T-helper 1 cell (primary cell): ENCODE data around the gene GCC1.

ENCODE experiments used
- DNase-seq, 5 donors: peaks; one replicate each; pipeline ENCODE4 v3.0.0-alpha.2; 2012 to 2020
- total RNA-seq, 4 donors: gene quantifications; one replicate each; lab custom pipeline; 2026; lab: John Stamatoyannopoulos, UW

The GCC1 gene, protein sequence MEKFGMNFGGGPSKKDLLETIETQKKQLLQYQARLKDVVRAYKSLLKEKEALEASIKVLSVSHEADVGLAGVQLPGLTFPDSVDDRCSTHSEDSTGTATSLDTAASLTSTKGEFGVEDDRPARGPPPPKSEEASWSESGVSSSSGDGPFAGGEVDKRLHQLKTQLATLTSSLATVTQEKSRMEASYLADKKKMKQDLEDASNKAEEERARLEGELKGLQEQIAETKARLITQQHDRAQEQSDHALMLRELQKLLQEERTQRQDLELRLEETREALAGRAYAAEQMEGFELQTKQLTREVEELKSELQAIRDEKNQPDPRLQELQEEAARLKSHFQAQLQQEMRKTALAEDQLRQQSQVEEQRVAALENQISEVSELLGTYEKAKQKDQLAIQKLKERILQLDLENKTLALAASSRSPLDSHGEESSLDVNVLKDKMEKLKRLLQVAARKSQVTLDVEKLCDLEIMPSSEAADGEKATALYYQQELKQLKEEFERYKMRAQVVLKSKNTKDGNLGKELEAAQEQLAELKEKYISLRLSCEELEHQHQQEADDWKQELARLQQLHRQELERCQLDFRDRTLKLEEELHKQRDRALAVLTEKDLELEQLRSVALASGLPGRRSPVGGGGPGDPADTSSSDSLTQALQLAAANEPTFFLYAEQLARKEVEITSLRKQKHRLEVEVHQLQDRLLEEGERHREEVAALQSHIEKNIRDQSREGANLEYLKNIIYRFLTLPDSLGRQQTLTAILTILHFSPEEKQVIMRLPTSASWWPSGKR
- 75.9 to 85.9 (median 84.1) reads per million in 4 donors for total RNA-seq

DNA sequence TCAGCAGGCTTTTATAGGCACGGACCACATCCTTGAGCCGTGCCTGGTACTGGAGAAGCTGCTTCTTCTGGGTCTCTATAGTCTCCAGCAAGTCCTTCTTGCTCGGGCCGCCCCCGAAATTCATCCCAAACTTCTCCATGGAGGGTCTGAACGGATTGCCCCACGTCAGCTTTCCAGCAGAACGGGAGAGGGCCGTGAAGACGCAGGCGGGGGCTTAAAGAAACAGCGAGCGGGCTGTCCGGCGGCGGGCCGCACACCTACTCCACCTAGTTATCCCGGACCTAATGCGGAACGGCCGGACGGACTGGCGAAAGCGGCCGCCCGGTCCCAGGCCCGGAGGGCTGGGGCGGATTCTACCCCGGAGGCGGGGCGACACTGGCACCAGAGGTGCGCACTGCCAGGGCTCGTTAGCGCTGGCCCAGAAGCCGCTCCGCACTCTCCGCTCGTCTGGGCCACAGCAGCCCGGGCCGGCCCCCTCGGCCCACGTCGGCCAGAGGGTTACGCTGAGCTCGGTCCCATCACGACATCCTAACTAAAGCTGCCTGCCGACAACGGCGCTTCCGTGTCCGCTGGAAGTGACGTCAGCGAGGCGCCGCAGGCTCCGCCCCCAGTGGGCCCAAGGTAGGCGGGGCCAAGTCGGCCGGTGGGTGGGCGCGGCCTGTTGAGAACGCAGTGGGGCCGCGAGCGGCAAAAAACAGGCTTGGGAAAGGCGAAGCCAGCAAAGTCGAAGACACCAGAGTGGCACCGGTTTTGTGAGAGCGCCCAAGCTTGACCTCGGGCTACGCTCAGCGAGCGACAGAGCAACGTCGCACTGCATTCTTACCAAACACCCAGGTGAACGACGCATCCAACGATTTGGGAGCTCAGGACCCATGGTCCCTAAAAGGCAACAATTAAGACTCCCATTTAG is at the start of gene GCC1:
TSS of gene GCC1 (minus strand) at position 553 of the 910 bp plus-strand sequence. CDS start at position 139, 414 bp downstream.
- DNase-seq, result peak; percentile 81 to 91 (median 88)

DNA sequence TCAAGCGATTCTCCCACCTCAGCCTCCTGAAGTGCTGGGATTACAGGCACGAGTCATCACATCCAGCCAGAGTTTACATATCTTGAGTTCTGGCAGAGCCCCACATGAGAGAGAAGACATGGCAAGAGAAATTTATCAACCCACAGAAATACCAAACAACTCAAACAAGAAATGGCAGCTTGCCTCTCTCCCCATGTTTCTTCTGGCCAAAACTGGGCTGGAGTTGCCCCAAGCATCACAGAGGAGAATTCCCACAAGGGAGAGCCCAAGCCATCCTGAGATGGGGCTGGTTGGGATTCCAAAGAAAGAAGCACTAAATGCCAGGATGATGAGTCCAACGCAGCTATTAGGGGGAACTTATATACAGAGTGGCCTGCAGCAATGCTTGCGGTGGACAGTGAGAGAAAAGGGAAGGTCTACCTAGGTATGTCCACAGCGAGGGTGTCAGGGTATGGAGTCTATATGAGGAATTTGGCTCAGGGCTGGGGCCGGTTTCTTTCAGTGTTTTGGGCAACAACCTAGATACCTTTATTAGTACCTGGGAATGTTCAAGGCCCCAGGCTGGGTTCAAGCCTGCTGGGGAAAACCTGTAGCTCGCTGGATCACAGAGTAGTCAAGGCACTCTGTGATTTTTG is 47.0 kb upstream of the GCC1 start:
- DNase-seq, result no peak

DNA sequence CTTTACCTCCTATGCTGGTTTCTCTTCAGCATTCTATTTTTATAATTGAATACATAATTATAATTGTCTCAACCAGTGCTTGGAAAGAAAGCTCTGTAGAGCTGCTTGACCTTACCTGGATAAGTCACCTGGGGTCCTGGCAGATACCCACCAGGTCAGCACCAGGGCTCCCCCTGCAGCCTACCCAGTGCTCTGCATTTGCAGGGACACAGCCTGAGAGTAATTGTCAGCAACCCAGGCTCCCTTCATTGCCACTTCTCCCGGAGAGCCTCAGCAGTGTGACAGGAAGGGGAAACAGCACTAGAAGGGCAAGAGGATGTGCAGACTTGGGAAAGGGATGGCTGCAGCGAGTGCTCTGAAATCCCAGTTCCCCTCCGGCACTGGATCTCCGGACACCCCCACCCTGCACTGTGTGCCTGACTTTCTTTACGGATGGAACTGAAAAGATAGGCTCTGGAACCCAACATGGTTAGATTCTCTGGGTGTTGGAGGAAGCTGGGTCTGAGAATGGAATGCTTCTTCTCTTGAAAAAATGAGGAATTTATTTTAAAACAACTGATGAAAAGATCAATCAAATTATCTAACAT is 44.0 kb upstream of the GCC1 start:
- DNase-seq, result no peak

DNA sequence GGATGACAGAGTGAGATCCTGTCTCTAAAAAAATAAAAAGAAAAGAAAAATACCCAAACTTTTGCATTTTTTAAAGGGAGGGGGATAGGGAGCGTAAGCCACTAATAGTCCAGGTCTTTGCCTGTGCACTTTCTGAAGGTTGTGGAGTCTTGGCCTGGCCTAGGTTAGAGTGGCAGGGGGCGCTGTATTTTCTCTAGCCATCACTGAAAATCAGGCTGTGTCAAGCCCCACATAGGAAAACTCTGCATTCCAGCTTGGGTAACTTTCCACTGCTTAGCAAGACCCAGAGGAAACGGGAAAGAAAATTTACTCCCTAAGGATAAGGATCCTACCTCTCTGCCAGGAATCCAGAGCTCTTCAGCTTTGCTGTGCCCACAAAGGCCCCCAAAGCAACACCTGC is 43.0 kb upstream of the GCC1 start:
- no peak for DNase-seq

DNA sequence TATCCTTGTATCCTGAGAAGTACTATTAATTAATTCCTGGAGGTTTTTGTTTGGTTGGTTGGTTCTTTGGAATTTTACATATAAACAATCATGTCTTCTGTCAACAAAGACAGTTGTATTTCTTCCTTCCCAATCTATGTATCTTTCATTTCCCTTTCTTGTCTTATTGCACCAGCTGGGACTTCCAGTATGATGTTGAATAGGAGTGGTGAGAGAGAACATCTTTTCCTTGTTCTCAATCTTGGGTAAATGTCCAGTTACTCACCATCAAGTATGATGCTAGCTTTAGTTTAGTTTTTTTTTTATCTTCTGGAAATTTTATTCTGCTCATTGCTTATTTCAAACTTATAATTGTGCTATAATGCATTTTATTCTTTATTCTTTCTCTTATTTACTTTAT is 39.9 kb upstream of the GCC1 start:
- DNase-seq, result no peak

DNA sequence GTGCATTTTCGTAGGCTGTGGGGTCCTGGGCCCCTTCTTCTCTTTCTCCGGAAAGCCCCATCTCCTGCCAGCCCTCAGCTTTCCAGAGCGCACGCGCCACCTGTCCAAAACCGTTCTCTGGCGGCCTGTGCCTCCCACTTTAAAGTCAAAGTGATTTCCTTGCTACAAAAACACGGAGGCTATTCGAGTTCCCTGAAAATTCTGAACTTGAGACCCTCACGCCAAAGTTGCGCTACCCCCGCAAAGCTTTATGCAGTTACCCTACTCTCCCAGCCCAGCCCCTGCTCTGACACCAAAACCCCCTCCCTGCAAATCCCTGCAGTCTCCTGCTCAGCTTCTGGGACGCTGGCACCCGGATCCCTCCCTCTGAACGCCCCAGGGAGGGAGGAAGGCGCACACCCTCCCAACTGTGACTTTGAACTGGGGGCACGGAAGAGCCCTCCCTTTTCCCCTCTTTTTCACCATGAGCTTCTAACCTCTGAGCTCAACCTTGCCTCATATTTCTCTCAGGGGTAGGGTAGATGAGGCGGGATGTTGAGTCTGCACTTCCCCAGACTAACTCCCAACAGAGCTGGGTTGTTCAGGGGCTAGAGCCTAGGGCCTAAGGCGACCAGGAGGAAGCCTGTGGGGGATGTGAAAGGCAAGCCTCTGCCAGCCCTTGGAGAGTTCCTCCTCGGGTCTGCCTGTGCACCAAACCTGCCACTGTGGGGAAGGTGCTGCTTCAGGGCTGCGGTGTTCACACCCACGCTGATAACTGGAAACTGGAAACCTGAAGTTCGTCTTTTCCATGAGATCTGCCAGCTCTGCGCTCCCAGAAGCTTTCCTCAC is 35.2 kb upstream of the GCC1 start:
- no peak for DNase-seq

DNA sequence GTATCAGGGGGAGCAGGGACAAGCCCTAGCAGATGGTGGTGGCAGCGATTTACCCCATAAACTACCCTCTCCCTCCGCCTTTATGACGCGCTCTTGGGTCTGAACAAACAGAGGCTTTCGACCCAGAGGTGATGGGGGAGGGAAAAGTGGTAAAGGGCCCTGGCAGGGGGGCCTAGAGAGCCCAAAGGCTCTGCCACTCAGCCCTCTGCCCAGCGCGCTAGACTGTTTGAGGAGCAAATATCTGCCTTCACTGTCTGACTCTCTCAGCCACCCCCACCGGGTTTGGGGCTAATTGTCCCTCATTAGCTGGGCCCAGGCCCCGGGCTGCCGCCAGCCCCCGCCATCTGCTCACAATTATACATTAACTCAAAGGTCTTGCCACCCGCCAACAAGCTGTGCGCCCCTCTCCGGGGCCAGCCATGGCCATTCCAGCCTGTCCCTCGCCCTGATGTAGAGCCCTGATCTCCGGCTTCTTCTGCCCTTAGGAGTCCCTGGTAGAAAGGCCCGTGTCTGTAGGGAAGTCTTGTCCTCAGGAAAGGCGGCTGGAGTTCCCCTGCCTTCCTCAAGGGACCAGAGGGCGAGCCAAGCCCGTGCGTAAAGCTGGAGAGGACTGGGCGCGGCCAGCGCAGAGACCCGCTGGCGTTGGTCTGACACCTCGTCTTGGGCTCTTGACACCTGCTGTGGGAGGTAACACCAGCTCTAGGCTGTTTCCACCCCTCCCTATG is 34.4 kb upstream of the GCC1 start:
- DNase-seq, result no peak

DNA sequence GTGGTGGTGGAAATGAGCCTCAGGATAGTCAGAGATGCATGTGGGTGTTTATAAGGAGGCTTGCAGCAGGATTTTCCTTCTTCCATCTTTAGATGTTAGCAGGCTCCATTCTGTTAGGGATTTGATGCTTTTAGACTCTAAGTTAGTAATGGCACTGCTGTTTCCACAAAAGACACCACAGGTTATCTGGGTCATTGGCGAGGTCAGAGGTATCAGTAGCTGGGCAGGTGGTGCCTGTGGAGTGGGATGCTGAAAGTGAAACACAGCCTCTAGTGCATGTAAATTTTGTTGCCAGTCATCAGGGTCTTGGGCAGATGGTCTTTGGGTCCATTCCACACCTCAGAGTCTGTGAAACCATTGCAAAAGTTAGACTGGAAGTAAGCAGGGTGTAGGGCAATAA is 33.4 kb upstream of the GCC1 start:
- no peak for DNase-seq

DNA sequence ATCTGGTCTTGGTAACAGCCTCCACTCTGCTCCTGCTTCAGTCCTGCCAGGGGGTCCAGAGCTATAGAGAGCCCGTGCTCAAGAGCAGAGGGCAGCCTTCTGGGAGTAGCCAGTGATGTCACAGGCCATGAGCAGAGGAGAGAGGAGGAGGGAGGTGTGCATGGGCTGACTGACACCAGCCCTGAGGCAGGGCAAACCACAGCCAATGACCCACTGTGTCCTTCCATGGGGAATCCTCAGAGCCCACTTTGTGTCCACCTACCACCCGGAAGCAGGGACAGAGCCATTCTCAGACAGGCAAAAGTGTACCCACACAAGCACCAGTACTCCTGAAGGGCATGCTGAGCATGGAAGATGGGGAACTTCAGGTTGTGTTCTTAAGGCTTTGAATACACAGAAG is 32.6 kb upstream of the GCC1 start, which contains the start of gene PAX4:
TSS of gene PAX4 (minus strand) at position 101 of the 400 bp plus-strand sequence. CDS start 2,214 bp downstream, outside the sequence.
- no peak for DNase-seq

DNA sequence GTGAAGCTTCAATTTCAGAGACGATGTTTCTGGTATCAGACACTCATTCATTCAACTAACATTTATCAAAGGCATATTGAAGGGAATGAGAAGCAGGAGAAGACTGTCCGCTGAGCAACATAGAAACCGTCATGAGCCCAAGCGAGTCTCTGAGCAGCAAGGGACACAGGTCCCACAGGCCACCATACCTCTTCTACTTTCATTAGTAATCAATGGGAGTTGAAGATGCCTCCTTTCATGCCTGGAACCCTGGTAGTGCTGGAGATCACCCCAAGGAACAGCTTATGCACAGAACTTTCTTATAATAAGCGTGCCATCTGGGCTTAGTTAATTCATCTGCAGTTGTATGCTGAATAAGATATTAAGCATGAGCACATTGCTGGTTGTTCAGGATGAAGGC is 31.3 kb upstream of the GCC1 start:
- no peak for DNase-seq

DNA sequence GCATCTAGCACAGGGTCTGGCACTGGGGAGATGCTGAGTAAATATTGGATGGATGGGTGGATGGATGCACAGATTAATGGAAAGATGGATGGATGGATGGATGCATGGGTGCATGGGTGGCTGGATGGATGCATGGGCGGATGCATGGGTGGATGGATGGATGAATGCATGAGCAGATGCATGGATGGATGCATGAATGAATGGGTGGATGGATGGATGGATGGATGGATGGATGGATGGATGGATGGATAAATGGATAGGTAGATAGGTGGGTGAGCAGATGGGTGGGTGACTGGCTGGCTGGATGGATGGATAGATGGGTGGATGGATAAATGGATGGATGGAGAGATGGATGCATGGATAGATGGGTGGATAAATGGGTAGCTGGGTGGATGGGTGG is 26.9 kb upstream of the GCC1 start:
- no peak for DNase-seq

DNA sequence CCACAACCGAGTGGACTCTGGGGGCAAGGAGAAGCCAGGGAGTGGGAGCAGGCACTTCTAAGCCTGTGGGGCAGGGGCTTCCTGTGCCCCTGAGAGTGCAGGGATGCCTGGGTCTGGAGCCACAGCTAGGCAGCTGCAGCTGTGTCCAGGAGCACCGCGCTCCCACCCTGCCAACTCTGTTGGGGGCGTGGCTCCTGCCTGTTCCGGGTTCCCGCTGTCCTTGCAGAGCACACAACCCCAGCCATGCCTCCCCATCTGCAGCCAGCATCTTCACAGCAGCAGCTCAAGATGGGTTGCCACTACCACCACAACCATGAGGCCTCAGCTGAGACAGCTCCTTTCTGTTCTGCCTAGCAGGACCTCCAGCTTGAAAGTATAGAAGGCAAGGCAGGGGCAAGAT is 23.9 kb upstream of the GCC1 start:
- no peak for DNase-seq

DNA sequence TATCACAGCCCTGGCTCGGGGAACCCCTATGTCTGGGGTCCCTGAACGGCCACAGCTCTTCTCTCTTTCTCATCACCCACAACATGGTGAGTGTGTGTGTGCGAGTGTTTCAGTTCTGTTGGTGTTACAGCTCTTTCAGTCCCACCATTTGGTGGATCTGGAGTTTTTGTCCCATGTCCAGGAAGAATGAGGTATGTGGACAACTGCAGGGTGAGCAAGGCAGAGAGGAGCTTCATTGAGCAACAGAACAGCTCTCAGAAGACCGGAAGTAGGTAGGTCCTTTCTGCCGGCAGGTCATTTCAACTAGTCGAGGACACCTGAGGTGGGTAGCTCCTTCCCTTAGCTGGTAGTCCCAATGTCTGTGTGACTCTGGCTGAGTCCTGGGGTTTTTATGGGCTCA is 23.1 kb upstream of the GCC1 start:
- DNase-seq, result no peak

DNA sequence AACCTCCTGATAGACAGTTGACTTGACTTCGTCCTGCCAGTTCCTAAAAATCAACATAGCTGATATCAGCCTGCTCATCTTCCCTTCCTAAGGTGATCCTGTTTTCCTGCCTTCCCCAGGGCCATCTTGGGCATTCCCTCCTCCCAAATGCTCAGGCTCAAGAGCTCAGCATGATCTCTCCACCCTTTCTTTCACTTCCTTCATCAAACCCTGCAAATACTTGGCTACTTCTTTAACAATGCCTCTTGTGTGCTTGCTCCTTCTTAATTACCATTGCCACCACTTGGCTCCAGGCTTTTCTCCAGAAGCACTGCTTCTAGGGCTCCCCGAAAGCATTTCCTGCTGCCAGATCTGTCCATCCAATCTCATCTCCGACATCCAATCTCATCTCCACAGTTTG is 15.5 kb upstream of the GCC1 start:
- no peak for DNase-seq

DNA sequence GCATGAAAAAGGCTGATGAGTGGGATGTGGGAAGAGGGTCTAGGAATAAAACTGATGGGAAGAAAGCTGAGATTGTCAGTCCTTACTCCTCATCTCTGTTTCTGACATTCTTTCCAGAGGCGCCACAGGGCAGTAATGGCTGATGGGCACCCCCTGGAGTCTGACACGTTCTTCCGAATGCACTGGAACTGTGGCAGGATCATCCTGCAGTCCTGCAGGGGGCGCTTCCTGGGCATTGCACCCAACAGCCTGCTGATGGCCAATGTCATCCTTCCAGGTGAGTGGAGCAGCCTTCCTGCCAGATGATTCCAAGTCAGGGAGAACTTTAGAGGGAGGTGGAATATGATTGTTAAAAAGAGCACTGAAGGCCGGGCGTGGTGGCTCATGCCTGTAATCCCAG is 12.9 kb upstream of the GCC1 start:
- no peak for DNase-seq

DNA sequence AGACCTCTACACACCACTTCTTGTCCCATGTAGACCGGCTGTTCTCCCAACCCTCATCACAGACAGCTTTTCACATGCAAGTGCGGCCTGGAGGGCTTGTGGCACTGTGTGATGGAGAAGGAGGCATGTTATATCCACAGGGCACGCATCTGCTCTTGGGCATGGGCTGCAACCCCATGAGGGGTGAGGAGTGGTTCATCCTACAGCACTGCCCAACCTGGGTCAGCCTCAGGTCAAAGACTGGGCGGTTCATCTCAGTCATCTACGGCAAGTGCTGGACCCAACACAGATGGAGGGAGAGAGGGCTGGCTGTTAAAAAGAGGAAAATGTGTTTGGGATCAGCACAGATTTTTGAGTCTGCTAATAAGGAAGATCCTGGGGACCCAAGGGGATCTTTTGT is 10.3 kb upstream of the GCC1 start:
- no peak for DNase-seq

DNA sequence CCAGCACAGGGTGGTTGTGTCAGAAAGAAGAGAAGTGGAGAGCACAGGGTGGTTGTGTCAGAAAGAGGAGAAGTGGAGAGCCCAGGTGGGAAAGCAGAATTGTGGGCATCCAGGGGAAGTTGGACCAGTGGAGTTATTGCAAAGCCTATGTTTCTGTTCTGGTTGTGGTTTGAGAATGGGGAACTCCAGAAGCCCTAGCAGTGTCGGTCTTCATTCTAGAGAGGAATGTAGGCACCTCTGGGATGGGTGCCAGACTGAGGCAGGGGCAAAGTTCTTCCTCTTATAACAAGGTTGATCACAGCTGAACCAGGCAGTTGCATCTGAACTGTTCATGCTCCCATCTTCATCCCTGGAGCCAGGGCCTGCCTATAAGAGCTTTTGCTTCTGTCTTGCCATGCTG is 9.1 kb upstream of the GCC1 start:
- no peak for DNase-seq

DNA sequence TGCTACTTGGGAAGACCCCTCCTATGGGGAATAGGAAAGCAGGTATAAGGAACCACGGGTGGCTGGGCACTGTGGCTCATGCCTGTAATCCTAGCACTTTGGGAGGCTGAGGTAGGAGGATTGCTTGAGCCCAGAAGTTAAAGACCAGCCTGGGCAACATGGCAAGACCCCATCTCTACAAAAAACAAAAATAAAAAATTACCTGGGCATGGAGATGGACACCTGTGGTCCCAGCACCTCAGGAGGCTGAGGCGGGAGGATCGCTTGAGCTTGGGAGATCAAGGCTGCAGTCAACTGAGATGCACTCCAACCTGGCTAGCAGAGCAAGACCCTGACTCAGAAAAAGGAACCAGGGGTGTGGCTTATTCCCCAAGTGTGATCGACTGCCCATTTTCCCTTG is 7.2 kb upstream of the GCC1 start:
- DNase-seq, result no peak

DNA sequence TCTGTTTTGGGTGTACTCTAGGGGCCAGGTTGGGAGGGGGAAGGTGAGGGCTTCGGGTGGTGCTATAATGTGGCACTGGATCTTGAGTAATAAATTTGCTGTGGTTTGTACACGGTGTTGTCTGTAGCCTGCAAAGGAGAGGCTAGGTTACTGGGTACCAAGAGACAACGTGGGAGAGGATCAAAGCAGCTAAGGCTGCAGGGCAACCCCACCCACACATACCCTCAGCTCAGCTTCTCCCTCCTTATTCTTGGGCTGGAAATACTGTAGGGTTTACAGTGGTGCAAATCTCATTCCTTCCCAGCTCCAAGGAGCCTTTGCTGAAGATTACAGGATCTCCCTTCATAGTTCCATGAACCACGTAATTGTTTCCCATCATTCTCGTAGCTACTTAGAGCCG is 6.2 kb upstream of the GCC1 start:
- no peak for DNase-seq

DNA sequence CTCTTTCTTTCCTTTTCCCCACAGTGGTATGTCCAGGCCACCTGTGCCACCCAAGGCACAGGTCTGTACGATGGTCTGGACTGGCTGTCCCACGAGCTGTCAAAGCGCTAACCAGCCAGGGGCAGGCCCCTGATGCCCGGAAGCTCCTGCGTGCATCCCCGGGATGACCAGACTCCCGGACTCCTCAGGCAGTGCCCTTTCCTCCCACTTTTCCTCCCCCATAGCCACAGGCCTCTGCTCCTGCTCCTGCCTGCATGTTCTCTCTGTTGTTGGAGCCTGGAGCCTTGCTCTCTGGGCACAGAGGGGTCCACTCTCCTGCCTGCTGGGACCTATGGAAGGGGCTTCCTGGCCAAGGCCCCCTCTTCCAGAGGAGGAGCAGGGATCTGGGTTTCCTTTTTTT is 5.8 kb upstream of the GCC1 start:
- no peak for DNase-seq
